HEK293 (cell line): ENCODE results near the gene ELAVL1.
"Not testable (repeated sequence)": the region's sequence is repeated elsewhere in the genome, so short reads cannot be mapped to it uniquely, and the experiment has no call there.

ENCODE experiments used
- CTCF ChIA-PET: fragments of 350-600 bp; formaldehyde crosslinking; extraction: SDS; loops from one replicate; lab custom pipeline; 2021; ENCODE audit warnings: antibody characterized with exemption; lab: Yijun Ruan, JAX
- POLR2A ChIA-PET: fragments of 300-600 bp; formaldehyde crosslinking; extraction: SDS; loops from one replicate; lab custom pipeline; 2020; ENCODE audit warnings: antibody characterized with exemption, inconsistent platforms; lab: Yijun Ruan, JAX
- H3K27ac ChIP-seq: fragments of 200-500 bp; sonication (Bioruptor generic); 2 replicates; pipeline ENCODE4 v1.5.1; 2014; ENCODE audit warnings: low read depth, low read length, control low read depth, inconsistent platforms; ENCODE audit errors: extremely low read depth
- H3K36me3 ChIP-seq, 2 experiments: fragments of 200-500 bp in 1 of 2; sonication (Bioruptor generic) in 1 of 2; 1 replicate in 1 of 2; 2 replicates in 1 of 2; pipeline ENCODE4 v1.5.1; 2014 to 2017; ENCODE audit warnings: inconsistent platforms in 2 of 2, low read length in 2 of 2; ENCODE audit not compliant: control insufficient read depth in 2 of 2, insufficient read depth in 1 of 2
- H3K4me1 ChIP-seq: fragments of 200-500 bp; sonication (Bioruptor generic); 2 replicates; pipeline ENCODE4 v1.5.1; 2014; ENCODE audit warnings: mild to moderate bottlenecking, low read length, inconsistent platforms; ENCODE audit not compliant: control insufficient read depth, insufficient read depth
- H3K4me3 ChIP-seq: 2 replicates; pipeline ENCODE4 v1.5.1; 2011; ENCODE audit warnings: low read depth, mild to moderate bottlenecking, control low read depth, low read length, moderate library complexity
- H3K9me3 ChIP-seq: fragments of 200-500 bp; sonication (Bioruptor generic); 2 replicates; pipeline ENCODE4 v1.5.1; 2014; ENCODE audit warnings: low read depth, low read length, inconsistent platforms; ENCODE audit not compliant: control insufficient read depth, insufficient read depth
- BCL11A ChIP-seq: fragments of 450-650 bp; formaldehyde crosslinking; IDR thresholded peaks from 2 replicates; pipeline ENCODE4 v1.5.1; 2016; ENCODE audit warnings: low read depth, missing biosample characterization, missing genetic modification characterization
- IKZF3 ChIP-seq: fragments of 450-650 bp; IDR thresholded peaks from 2 replicates; pipeline ENCODE4 v1.5.0; 2018; ENCODE audit warnings: missing biosample characterization, mild to moderate bottlenecking, missing genetic modification characterization, moderate library complexity
- KLF9 ChIP-seq: fragments of 450-650 bp; formaldehyde crosslinking; IDR thresholded peaks from 2 replicates; pipeline ENCODE4 v1.5.1; 2016; ENCODE audit warnings: missing biosample characterization, missing genetic modification characterization, low read depth
- PATZ1 ChIP-seq: fragments of 450-650 bp; formaldehyde crosslinking; IDR thresholded peaks from 2 replicates; pipeline ENCODE4 v1.5.1; 2016; ENCODE audit warnings: missing biosample characterization, missing genetic modification characterization
- PRDM1 ChIP-seq: fragments of 450-650 bp; formaldehyde crosslinking; IDR thresholded peaks from 2 replicates; pipeline ENCODE4; 2016; ENCODE audit warnings: missing biosample characterization, missing genetic modification characterization
- SALL2 ChIP-seq: fragments of 450-650 bp; formaldehyde crosslinking; IDR thresholded peaks from 2 replicates; pipeline ENCODE4 v1.5.0; 2017; ENCODE audit warnings: missing biosample characterization, mild to moderate bottlenecking, missing genetic modification characterization, borderline replicate concordance
- SCRT1 ChIP-seq: fragments of 450-650 bp; formaldehyde crosslinking; IDR thresholded peaks from 2 replicates; pipeline ENCODE4 v1.5.1; 2016; ENCODE audit warnings: missing biosample characterization, missing genetic modification characterization, borderline replicate concordance
- SCRT2 ChIP-seq: fragments of 450-650 bp; formaldehyde crosslinking; IDR thresholded peaks from 2 replicates; pipeline ENCODE4 v1.5.1; 2016; ENCODE audit warnings: missing biosample characterization, missing genetic modification characterization
- YY2 ChIP-seq: fragments of 450-650 bp; formaldehyde crosslinking; IDR thresholded peaks from 2 replicates; pipeline ENCODE4 v1.5.1; 2016; ENCODE audit warnings: missing biosample characterization, missing genetic modification characterization
- ZBTB17 ChIP-seq: fragments of 450-650 bp; formaldehyde crosslinking; IDR thresholded peaks from 2 replicates; pipeline ENCODE4 v1.5.1; 2016; ENCODE audit warnings: missing biosample characterization, missing genetic modification characterization
- ZEB2 ChIP-seq: fragments of 450-650 bp; formaldehyde crosslinking; IDR thresholded peaks from 2 replicates; pipeline ENCODE4 v1.5.1; 2016; ENCODE audit warnings: missing biosample characterization, missing genetic modification characterization
- ZNF175 ChIP-seq: fragments of 450-650 bp; formaldehyde crosslinking; IDR thresholded peaks from 2 replicates; pipeline ENCODE4 v1.5.1; 2016; ENCODE audit warnings: missing biosample characterization, missing genetic modification characterization
- ZNF19 ChIP-seq: fragments of 450-650 bp; formaldehyde crosslinking; IDR thresholded peaks from 2 replicates; pipeline ENCODE4; 2016; ENCODE audit warnings: missing biosample characterization, missing genetic modification characterization, low read depth
- ZNF2 ChIP-seq: fragments of 450-650 bp; formaldehyde crosslinking; IDR thresholded peaks from 2 replicates; pipeline ENCODE4 v1.5.1; 2016; ENCODE audit warnings: missing biosample characterization, missing genetic modification characterization
- ZNF223 ChIP-seq: fragments of 450-650 bp; formaldehyde crosslinking; IDR thresholded peaks from 2 replicates; pipeline ENCODE4 v1.5.1; 2016; ENCODE audit warnings: missing biosample characterization, missing genetic modification characterization
- ZNF280D ChIP-seq: fragments of 450-650 bp; formaldehyde crosslinking; IDR thresholded peaks from 2 replicates; pipeline ENCODE4 v1.5.1; 2016; ENCODE audit warnings: missing biosample characterization, missing genetic modification characterization
- ZNF324 ChIP-seq: fragments of 450-650 bp; formaldehyde crosslinking; IDR thresholded peaks from 2 replicates; pipeline ENCODE4 v1.5.1; 2016; ENCODE audit warnings: missing biosample characterization, missing genetic modification characterization
- ZNF335 ChIP-seq: fragments of 450-650 bp; formaldehyde crosslinking; conservative IDR thresholded peaks from 2 replicates; pipeline ENCODE4 v1.5.1; 2016; ENCODE audit warnings: missing biosample characterization, missing genetic modification characterization
- ZNF398 ChIP-seq: fragments of 450-650 bp; formaldehyde crosslinking; IDR thresholded peaks from 2 replicates; pipeline ENCODE4 v1.5.1; 2017; ENCODE audit warnings: missing biosample characterization, missing genetic modification characterization
- ZNF473 ChIP-seq: fragments of 450-650 bp; formaldehyde crosslinking; IDR thresholded peaks from 2 replicates; pipeline ENCODE4 v1.5.1; 2017; ENCODE audit warnings: missing biosample characterization, missing genetic modification characterization
- ZNF48 ChIP-seq: fragments of 450-650 bp; formaldehyde crosslinking; IDR thresholded peaks from 2 replicates; pipeline ENCODE4 v1.5.1; 2016; ENCODE audit warnings: missing biosample characterization, missing genetic modification characterization
- ZNF513 ChIP-seq: fragments of 450-650 bp; IDR thresholded peaks from 2 replicates; pipeline ENCODE4 v1.5.1; 2018; ENCODE audit warnings: missing biosample characterization, missing genetic modification characterization
- ZNF600 ChIP-seq: fragments of 450-650 bp; formaldehyde crosslinking; IDR thresholded peaks from 2 replicates; pipeline ENCODE4 v1.5.1; 2016; ENCODE audit warnings: missing biosample characterization, missing genetic modification characterization
- ZNF747 ChIP-seq: fragments of 450-650 bp; formaldehyde crosslinking; IDR thresholded peaks from 2 replicates; pipeline ENCODE4 v1.5.1; 2016; ENCODE audit warnings: missing biosample characterization, missing genetic modification characterization
- ZSCAN5A ChIP-seq: fragments of 450-650 bp; formaldehyde crosslinking; IDR thresholded peaks from 2 replicates; pipeline ENCODE4 v1.5.1; 2016; ENCODE audit warnings: missing biosample characterization, missing genetic modification characterization

ELAVL1 gene

GRCh38 chr19:7930765-7931164, 74.7 kb downstream of the ELAVL1 start:
- H3K9me3 ChIP-seq, result no peaks in the 10 kb centered on the region
- POLR2A ChIA-PET, result interaction anchor here (0.6 to 5.8 kb wide), 6 partner anchors 9 to 62 kb away, joined by 3 to 60 read pairs (median 6); partner anchors contain the start of genes SNAPC2 and TIMM44
- no peak overlapping the region for H3K27ac ChIP-seq
- peaks cover 17% of the 10 kb centered on the region for H3K4me1 ChIP-seq
- H3K36me3 ChIP-seq, result peaks cover 6 to 66% of the 10 kb centered on the region in 2 experiments; a peak in 2 of 3 replicates
- TF ChIP-seq ZNF48 (tag by site-specific recombination) (no peak), ZNF473 (no peak), ZNF223 (tag by site-specific recombination) (no peak), SALL2 (tag by site-specific recombination) (no peak), ZNF747 (tag by site-specific recombination) (no peak), ZNF335 (tag by site-specific recombination) (no peak), ZNF600 (tag by site-specific recombination) (no peak), PRDM1 (tag by site-specific recombination) (no peak), ZNF324 (tag by site-specific recombination) (no peak), ZNF513 (no peak), BCL11A (no peak), ZEB2 (tag by site-specific recombination) (no peak), IKZF3 (tag by site-specific recombination) (no peak), ZNF175 (tag by site-specific recombination) (no peak), ZSCAN5A (tag by site-specific recombination) (no peak), YY2 (tag by site-specific recombination) (no peak), ZNF19 (tag by site-specific recombination) (no peak)
- CTCF ChIA-PET, result interaction anchor here (0.9 to 3.5 kb wide), 3 partner anchors 9 to 13 kb away, joined by 3 to 25 read pairs (median 3); partner anchors contain the start of gene TIMM44
- H3K4me3 ChIP-seq, result no peak overlapping the region

GRCh38 chr19:7930030-7930429, 75.4 kb downstream of the ELAVL1 start:
- CTCF ChIA-PET, result interaction anchor here (0.9 to 3.5 kb wide), 5 partner anchors 10 to 130 kb away, joined by 3 to 25 read pairs (median 3); partner anchors contain the start of gene TIMM44
- POLR2A ChIA-PET, result interaction anchor here (0.7 to 5.8 kb wide), 6 partner anchors 10 to 325 kb away, joined by 3 to 60 read pairs (median 6); partner anchors contain the start of genes SNAPC2 and TIMM44
- peaks cover 6 to 59% of the 10 kb centered on the region in 2 experiments; a peak in 2 of 3 replicates for H3K36me3 ChIP-seq
- TF ChIP-seq ZNF398 (tag by site-specific recombination) (0 out of 2 replicates have a peak, but pooled peaks have one; percentile 13), ZNF2 (tag by site-specific recombination) (peak; percentile 37; the same call in 1 of the 2 replicates), SCRT1 (tag by site-specific recombination) (peak; percentile 96), ZNF280D (0 out of 2 replicates have a peak, but pooled peaks have one; percentile 43), ZBTB17 (0 out of 2 replicates have a peak, but pooled peaks have one; percentile 16), SCRT2 (tag by site-specific recombination) (peak; percentile 98), KLF9 (tag by site-specific recombination) (peak; percentile 29; the same call in 1 of the 2 replicates), PATZ1 (tag by site-specific recombination) (peak; percentile 48)

More at GRCh38 chr19:7930030-7930429, 75.4 kb downstream of the ELAVL1 start:
- not testable (repeated sequence) for H3K4me3 ChIP-seq, H3K9me3 ChIP-seq, H3K27ac ChIP-seq
- H3K4me1 ChIP-seq, result peaks cover 17% of the 10 kb centered on the region
